Vagina (tissue), 2 donors: ENCODE results near the gene ISYNA1.

Source experiments
- POLR2AphosphoS5 ChIP-seq, 2 donors: sonication (generic); formaldehyde crosslinking; IDR thresholded peaks; one replicate each; pipeline ENCODE4 v1.9.0; 2017; ENCODE audit warnings: antibody characterized with exemption in 2 of 2, mild to moderate bottlenecking in 2 of 2, low read depth in 1 of 2; ENCODE audit not compliant: insufficient read depth in 1 of 2
- TF ChIP-seq, protein P1 (sequence below), 3 experiments: fragments of 450-650 bp in 2 of 3; fragments of 200-600 bp in 1 of 3; sonication (generic) in 1 of 3; IDR thresholded peaks; one replicate each; pipeline ENCODE4 v1.5.1; 2017 to 2019; ENCODE audit warnings: antibody characterized with exemption in 3 of 3, mild to moderate bottlenecking in 2 of 3, moderate library complexity in 2 of 3

DNA sequence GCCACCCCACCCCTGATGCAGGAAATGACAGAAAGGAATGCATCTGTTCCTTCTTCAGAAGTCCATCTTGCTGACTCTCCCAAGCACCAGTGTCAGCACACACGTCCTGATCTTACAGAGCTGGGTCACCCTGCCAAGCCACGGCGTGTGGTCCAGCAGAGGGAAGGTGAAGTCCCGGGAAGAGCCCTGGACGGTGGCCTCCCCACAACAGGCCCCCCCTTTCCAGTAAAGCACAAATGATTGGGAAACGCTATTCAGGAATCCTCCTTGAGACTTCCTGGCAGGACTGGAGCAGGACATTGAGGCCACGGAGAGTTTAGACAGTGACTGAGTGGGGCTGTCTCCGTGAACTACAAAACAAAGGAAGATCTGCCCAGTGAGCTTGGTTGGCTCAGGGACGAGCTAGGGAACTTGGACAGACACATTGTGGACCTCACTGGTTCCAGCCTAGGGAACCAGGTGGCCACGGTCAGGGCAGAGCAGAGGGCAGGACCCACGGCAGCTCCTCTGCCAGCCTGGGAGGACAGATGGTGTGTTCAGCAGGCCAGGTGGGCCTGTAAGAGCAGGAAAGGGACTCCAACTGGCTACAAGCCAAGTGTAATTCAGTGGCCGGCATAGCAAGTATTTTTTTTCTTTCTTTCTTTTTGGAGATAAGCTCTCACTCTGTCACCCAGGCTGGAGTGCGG is 42.2 kb upstream of the ISYNA1 start:
- TF ChIP-seq, protein P1, sequence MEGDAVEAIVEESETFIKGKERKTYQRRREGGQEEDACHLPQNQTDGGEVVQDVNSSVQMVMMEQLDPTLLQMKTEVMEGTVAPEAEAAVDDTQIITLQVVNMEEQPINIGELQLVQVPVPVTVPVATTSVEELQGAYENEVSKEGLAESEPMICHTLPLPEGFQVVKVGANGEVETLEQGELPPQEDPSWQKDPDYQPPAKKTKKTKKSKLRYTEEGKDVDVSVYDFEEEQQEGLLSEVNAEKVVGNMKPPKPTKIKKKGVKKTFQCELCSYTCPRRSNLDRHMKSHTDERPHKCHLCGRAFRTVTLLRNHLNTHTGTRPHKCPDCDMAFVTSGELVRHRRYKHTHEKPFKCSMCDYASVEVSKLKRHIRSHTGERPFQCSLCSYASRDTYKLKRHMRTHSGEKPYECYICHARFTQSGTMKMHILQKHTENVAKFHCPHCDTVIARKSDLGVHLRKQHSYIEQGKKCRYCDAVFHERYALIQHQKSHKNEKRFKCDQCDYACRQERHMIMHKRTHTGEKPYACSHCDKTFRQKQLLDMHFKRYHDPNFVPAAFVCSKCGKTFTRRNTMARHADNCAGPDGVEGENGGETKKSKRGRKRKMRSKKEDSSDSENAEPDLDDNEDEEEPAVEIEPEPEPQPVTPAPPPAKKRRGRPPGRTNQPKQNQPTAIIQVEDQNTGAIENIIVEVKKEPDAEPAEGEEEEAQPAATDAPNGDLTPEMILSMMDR (IDR thresholded peaks at IDR 0.05) = no peak
- peak; percentile 75 to 94 for TF ChIP-seq POLR2AphosphoS5 (IDR thresholded peaks at IDR 0.05; ENCODE audit: insufficient read depth in 1 of 2, low read depth in 1 of 2)
